ENCODE measurements around the gene NEO1.

The NEO1 gene

DNA sequence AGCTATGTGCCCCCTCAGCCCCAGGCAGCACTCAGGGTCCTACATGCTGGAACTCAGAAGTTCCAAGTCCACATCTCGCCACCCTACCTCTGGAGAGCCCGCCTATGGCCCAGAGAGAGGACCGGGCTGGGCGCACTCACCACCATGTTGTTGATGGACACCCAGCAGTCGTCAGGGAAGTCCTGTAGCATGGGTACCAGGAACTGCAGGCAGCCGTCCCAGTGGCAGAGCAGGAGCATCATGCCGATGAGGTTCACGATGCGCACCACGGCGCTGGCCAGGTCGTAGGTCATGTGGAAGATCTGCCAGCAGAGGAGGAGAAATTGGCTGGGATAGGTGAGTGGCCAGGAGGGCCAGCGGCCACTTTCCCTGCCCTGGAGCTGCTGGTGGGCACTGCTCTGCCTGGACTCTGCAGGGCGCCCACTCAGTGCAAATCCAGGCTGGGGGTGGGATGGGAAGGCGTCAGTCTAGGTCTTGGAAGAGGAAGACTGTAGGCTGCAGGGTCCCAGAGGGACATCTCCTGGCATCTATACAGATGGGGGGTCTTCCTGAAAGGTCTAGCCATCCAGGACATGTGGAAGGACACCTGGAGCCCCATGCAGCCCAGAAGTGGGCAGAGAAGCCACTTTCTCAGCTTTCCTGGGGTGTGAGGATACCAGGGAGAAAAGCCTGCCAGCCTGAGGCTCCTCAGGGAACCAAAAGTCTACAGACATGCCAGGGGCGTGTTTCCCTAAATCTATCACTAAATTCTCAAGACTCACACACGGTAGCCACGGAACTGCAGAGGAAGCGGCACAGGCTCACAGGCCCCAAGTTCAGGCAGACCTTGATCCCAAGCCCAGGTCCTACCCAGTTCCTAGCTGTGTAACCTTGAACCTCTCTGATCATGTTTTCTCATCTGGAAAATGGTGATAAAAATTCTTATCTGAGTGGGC lies 280.0 kb downstream of the NEO1 start:
- no peak for DNase-seq (ENCODE audit: low read depth)

DNA sequence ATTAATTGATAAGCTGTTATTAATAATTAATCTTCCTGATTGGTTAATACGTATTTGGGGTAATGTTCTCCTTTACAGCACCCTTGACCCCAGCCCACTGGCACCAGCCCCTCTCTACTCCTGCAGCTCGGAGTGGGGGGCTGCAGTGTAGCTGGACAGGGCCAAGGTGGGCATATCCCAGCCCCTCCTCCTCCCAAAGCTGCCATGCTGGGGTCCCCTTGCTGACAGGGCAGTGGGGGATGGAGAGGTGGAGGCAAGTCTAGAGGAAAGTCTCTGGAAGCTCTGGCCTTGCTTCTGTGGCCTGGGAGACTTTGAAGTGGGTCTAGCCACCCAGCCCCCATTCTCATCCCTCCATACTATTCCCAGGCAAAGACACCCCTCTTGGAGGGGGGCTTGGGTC lies 280.7 kb downstream of the NEO1 start:
- no peak for DNase-seq (ENCODE audit: low read depth)

DNA sequence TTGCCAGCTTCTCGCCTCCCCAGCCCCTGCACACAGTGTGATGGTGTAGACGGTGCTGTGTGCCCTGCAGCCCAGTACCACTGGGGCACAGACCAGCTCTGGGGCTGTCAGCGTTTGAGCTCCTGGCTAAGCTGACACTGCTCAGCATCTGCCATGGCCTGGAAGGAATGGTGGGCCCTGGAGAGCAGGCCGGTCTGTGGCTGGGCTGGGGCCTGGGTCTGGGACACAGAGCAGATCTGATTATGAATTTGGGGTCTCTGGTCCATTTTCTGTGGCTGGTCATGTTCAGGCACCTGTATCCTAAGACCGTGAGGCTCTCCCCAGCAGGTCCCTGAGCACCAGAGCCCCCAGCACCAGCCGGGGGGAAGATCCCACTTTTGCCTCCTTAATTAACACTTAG lies 281.8 kb downstream of the NEO1 start:
- DNase-seq (ENCODE audit: low read depth), result no peak

DNA sequence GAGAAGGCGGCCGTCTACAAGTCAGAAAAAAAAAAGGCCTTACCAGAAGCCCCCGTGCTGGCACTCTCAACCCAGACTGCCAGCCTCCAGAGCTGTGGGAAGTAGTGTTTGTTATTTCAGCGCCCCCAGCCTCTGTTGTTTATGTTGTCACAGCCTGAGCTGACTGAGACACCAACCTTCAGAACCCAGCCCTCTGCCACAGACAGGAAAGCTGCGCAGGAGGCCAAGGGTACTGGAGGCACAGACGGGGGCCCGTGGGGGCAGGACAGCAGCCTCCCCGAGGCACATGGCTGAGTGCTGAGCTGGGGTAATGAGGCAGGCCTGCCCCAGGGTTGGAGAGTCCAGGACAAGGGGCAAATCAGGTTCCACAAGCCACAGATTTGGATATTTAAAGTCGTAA lies 282.8 kb downstream of the NEO1 start:
- no peak for DNase-seq (ENCODE audit: low read depth)

DNA sequence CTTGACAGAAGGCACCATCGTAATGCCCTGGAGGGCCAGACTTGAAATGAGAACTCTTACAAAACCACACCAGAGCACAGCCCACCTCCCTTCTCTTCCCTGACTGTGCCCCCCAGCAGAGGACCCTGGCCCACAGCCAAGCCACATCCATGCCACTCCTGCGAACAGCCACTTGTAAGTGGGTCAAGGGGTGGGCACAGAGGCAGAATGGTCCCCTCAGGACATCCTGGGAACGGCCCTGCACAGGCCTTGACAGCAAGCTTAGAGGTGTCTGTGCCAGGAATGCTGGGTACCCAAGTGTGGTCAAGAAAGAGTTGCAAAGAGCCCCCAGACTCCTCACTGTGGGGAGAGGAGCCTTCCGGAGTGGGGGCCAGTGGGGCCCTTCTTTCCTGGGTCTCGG lies 283.2 kb downstream of the NEO1 start:
- no peak for DNase-seq (ENCODE audit: low read depth)

DNA sequence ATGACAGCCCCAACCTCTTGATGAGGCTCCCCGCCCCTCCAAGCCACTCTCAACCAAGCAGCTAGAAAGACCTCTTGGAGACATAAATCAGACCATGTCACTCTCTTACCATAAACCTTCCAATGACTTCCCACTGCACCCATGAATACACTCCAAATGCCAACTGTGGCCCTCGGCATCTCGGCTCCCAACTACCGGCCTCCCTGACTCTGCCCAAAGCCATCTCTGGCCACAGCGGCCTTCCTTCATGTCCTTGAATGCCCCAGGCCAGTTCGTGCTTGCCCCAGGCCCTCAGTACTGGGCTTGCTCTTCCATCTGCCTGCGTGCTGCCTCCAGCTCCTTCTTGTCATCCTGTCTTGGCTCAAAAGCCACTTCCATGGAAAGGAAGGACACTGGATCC lies 284.5 kb downstream of the NEO1 start:
- DNase-seq (ENCODE audit: low read depth), result no peak

DNA sequence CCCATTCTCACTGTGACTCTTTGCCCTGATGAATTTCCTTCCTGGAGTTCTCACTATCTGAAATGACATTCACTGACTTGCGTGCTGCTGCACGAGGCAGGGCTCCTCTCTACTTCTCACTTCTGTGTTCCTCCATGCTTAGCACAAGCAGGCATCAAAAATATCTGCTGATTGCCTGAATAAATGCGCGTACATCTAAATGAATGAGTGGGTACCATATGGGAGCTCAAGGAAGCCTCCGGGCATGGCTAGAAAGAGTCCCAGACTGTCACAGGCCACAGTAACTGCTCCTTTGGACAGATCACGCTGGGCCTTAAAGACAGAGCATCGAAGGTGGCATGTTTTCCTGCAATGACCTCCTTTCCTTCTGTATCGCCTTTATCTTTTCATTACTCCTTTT lies 284.9 kb downstream of the NEO1 start:
- no peak for DNase-seq (ENCODE audit: low read depth)

DNA sequence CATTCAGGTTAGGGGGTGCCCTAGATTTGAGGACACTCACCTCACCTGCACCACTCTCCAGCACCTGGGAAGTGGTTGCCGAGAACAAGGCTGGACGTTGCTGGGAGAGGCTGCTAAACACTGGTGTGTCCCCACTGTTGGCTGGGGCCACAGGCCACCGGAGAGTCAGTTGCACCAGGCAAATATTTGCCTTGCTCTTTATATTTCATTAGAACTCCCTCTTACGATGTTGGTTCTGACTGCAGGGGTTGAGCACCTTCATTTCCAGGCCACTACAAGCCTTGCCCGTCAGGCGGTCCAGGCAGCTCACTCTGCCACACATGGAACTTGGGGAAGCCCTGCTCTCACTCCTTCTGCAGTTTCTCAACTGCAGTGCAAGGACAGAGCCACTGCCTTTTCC lies 285.8 kb downstream of the NEO1 start:
- no peak for DNase-seq (ENCODE audit: low read depth)

DNA sequence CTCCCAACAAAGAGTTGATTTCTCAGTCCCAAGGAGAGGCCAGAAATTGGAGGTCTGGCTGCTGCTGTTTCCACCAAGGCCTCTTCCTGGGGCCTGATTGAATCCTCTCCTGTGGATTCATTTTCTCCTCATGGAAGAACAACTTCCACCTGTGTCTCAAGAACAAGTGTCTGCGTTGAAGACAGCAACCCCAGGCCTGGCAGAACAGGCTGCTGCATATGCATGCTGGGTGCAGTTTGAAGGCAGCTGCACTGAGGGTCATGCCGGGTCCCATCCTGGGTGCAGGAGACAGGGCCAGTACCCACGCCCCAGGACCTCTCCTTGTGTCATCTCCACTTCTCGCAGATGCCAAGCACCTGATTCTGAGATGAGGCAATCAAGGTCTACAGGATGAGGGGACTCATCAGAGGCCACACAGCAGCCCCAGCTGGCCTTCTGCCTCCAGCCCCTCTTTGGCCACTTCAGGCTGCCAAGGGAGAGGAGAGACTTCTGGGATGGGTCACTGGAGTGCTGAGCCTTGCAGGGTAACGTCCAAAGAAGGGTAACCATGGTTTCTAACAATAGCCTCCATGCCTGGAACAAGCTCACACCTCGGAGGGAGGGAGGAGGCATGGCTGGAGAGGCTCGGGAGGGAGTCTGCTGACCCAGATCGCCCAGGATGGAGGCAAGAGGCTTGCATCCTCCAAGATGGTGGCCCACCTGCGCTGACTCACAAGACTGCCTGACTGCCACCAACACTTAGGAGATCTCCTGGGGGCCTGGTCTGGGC lies 286.5 kb downstream of the NEO1 start:
- no peak for DNase-seq (ENCODE audit: low read depth)

DNA sequence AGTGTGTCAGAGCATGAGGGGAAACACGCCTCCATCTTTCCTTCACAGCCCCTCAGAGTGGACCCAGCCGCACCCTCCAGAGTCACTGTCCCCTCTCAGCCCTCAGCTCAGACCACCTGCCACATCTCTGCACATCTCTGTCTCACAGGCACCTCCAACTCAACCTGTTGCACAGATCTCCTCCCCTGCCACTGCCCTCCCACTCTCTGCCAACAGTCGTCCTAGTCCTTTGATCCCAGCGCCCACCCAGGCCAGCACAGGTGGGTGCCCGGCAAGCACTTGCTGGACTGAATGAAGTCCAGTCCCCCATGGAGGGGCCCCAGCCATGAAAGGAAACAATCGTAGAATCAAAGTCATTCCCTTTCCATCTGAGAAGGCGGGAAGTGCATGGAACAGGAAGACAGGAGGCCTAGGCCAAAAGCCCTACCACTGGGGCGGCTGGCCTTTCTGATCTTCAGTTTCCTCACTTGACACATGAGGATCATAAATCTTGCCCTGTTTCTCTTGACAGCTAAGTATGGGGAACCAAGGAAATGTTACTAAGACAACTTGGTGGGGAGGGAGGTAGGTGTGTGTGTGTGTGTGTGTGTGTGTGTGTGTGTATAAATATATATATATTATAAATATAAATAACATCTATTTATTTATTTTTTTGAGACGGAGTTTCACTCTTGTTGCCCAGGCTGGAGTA lies 288.4 kb downstream of the NEO1 start:
- no peak for DNase-seq (ENCODE audit: low read depth)

DNA sequence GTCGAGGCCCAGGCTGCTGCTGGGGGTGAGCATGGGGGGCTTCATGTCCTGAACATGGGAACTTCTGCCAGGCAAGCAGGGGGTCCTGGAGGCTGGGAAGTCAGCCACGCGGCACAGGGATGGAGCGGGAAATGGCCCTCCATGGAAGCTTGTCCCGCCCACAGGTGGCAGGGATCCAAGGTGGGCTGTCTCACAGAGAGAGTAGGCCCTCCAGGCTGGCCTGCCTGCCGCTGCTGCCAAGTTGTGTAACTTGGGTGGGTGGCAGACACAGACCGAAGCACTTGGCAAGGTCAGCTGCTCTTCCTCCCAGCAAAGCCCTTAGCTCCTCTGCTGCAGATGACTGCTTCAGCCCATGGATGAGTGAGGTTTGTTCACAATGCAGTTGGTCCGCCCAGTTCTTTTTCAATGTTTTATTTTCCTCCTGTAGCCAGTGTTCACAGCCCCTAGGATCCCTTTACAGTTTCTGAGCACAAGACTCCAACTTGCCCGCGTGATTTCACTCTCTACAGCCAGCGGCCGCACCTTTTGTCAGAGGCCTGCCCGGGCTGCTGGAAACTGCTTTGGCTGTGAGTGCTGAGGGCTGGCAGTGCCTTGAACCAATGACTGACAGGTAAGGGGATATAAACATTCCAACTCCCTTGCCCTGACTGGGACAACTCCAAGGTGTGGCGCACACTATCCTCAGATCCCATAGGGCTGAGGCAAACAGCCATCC lies 289.8 kb downstream of the NEO1 start:
- no peak for DNase-seq (ENCODE audit: low read depth)

DNA sequence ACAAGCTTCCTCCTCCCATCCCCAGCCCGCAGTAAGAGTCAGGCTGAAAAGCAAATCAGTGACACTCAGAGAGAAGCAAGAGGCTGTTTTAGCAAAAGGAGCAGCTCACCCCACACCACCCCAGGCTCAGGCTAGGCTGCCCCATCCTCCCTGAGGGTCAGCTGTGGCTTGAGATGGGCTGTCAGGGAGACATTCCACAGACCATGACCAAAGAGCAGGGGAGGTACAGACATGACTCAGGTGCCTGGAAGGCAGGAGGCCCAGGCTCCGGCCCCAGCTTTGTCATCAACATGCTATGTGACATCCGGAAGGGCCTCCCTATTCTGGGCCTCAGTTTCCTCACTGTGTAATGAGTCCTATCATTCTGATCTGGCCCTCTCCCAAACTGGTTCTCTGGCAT lies 291.8 kb downstream of the NEO1 start:
- DNase-seq (ENCODE audit: low read depth), result no peak

DNA sequence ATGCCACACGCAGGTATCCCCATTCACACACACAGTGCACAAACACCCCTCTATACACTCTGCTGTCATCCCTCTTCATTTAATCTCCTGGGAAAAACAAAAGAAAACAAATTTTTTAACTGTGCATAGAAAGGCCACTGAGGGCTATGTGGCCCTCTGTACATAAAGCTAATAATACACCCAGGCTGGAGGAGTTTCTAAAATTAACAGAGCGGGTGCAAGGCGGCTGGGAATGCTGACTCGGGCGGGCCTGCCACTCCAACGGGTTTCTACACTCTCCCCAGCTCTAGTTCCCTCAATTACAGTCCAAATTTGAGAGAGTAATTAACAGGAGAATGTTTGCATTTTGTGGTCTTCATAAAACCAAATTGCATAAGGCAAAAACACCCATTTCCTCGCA lies 293.4 kb downstream of the NEO1 start:
- no peak for DNase-seq (ENCODE audit: low read depth)

DNA sequence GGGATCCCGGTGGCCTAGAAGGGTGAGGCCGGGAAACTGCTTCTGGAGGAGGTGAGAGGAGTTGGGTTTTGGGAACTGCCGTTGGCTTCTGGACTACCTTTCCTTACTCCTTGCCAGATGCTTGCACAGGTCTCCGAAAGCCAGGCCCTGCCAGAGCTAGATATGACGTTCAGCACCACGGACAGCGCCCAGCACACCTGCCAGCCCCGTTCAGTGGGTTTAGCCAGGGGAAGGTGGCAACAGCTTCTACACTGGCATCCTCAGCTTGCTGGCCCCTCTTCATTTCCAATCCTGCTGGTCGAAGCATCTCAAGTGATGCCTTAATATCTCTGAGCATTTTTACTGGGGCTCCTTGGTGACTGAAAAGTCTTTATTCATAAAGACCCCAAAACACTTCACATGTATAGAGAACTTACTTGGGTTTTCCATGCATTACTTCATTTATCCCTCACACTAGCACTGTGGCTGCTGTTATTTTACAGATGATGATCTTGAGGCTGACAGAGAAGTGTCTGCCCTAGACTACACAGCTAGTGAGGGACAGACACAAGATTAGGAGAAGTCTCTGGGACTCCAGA lies 294.6 kb downstream of the NEO1 start:
- DNase-seq (ENCODE audit: low read depth), result no peak

DNA sequence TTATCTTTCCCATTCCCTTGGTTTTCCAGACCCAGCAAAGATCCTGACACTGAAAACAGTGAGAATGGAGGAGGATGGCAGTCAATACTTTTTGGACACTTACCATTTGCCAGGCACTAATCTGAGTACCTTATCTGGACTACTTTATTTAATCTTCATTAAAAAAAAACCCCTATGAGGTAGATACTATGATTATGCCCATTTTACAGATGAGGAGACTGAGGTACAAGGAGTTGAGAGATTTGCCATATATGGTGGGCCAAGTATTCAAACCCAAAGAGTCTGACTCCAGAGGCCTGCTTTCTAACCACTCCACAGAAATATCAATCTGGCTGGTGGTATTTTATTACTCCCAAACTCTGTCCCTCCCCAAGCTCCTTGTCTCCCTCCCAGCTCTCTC lies 296.9 kb downstream of the NEO1 start:
- DNase-seq (ENCODE audit: low read depth), result no peak

DNA sequence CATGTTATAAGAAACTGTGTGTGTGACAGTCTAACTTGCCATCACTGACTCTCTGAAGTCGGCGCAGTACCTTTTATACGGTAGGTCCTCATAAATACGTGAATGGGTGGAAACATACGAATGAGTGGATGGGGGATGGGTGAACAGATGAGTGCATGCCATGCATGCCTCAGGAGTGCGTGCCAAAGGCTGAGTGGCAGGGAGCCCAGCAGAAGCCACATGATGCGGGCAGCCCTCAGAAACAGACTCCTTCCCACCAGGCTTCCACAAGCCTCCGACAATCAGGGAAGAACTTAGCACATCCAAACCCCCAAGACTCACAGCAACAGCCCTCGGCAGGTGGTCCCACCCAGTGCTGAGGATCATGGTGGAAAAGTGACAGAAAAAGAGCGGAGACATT lies 299.8 kb downstream of the NEO1 start:
- no peak for DNase-seq (ENCODE audit: low read depth)

DNA sequence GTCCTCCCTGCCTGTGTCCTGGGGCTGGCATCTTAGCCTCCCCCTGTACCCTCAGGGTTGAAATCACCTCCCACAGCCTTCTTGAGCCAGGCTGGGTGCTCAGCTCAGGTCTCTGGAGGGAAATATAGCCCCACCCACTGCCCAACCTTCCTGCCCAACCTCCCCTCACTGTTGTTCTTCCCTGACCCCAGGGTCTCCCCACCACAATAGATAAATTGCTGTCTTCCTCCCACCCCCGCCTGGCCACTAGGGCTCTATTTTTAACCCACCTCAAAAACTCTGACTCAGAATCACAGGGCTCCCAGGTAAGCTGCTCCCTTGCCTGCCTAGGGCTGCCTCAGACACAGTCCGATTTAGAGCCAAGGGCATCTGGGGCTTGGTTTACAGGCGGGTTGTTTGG lies 301.5 kb downstream of the NEO1 start:
- DNase-seq (ENCODE audit: low read depth), result no peak

DNA sequence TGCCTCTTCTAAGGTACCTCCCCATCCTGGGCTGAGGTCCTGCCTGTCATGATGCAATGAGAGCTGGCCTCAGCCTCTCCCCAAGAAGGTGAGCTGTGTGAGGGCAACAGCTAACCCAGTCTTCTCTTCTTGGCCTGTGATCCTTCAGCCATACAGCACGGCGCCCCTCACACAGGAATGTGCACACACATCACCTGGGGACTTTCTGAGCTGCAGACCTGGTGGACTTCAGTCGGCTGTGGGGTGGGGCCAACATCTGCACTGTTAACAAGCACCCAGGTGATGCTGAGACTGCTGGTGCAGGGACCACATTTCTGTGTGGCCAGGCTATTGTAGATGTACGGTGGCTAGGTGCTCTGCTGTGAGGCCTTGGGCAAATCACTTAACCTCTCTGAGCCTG lies 302.0 kb downstream of the NEO1 start:
- DNase-seq (ENCODE audit: low read depth), result no peak

All from fibroblast of the conjunctiva (primary cell).